ENCODE data around the gene KLK7. TPM values are rescaled to one million over a fixed set of nuclear protein-coding genes. Genes with fewer than 3 reads are reported as not detected.

KLK7 gene
- total RNA-seq, 1 experiment from 2014 or later, result 0.13 TPM

- no peak for DNase-seq (ENCODE audit: low spot score)
These were observed 44.1 kb downstream of the KLK7 start for GRCh38 chr19:50939596-50939995.

- DNase-seq (ENCODE audit: low spot score), result peak; percentile 57
These were observed 50.1 kb downstream of the KLK7 start for GRCh38 chr19:50933640-50934039.

GRCh38 chr19:50932690-50933083, 51.0 kb downstream of the KLK7 start:
- DNase-seq (ENCODE audit: low spot score), result peak; percentile 78

GRCh38 chr19:50932018-50932689, 51.6 kb downstream of the KLK7 start:
- DNase-seq (ENCODE audit: low spot score), result peak; percentile 99

- no peak for DNase-seq (ENCODE audit: low spot score)
These were observed 52.7 kb downstream of the KLK7 start for GRCh38 chr19:50931023-50931422.

GRCh38 chr19:50928831-50929230, 54.9 kb downstream of the KLK7 start:
- peak; percentile 47 for DNase-seq (ENCODE audit: low spot score)

Other genes starting within 250 kb of the KLK7 start
- not detected in 2 replicates for gene GPR32, start 213.5 kb downstream of the KLK7 start, total RNA-seq (2014; rRNA removed; shearing (Covaris generic))
- not detected in 2 replicates for gene ACP4, start 193.5 kb downstream of the KLK7 start, total RNA-seq (2014; rRNA removed; shearing (Covaris generic))
- 3.4 and 4.6 TPM in 2 replicates for gene KLK1, start 160.1 kb downstream of the KLK7 start, total RNA-seq (2014; rRNA removed; shearing (Covaris generic))
- not detected in 2 replicates for gene KLK15, start 150.3 kb downstream of the KLK7 start, total RNA-seq (2014; rRNA removed; shearing (Covaris generic))
- not detected in 2 replicates for gene KLK3, start 129.0 kb downstream of the KLK7 start, total RNA-seq (2014; rRNA removed; shearing (Covaris generic))
- gene KLK2, start 110.5 kb downstream of the KLK7 start, total RNA-seq (2014; rRNA removed; shearing (Covaris generic)), result not detected in 2 replicates
- gene KLK4, start 72.5 kb downstream of the KLK7 start, total RNA-seq (2014; rRNA removed; shearing (Covaris generic)), result 0.38 TPM in 1 of 2 replicates, not detected in the other
- gene KLK5, start 30.9 kb downstream of the KLK7 start, total RNA-seq (2014; rRNA removed; shearing (Covaris generic)), result 0.08 and 0.13 TPM in 2 replicates
- 352 and 367 TPM in 2 replicates for gene KLK6, start 14.3 kb downstream of the KLK7 start, total RNA-seq (2014; rRNA removed; shearing (Covaris generic))
- gene KLK8, start 17.7 kb upstream of the KLK7 start, total RNA-seq (2014; rRNA removed; shearing (Covaris generic)), result 4.2 and 8.7 TPM in 2 replicates
- 154 and 171 TPM in 2 replicates for gene KLK10, start 35.8 kb upstream of the KLK7 start, total RNA-seq (2014; rRNA removed; shearing (Covaris generic))
- 128 and 138 TPM in 2 replicates for gene KLK11, start 42.7 kb upstream of the KLK7 start, total RNA-seq (2014; rRNA removed; shearing (Covaris generic))
- gene KLK12, start 51.1 kb upstream of the KLK7 start, total RNA-seq (2014; rRNA removed; shearing (Covaris generic)), result 7.3 and 9.1 TPM in 2 replicates
- gene KLK13, start 81.2 kb upstream of the KLK7 start, total RNA-seq (2014; rRNA removed; shearing (Covaris generic)), result not detected in 2 replicates
- not detected in 2 replicates for gene KLK14, start 99.0 kb upstream of the KLK7 start, total RNA-seq (2014; rRNA removed; shearing (Covaris generic))
- gene CTU1, start 124.5 kb upstream of the KLK7 start, total RNA-seq (2014; rRNA removed; shearing (Covaris generic)), result 44.5 and 46.9 TPM in 2 replicates
- gene SIGLEC9, start 141.0 kb upstream of the KLK7 start, total RNA-seq (2014; rRNA removed; shearing (Covaris generic)), result not detected in 2 replicates
- not detected in 2 replicates for gene SIGLEC7, start 158.4 kb upstream of the KLK7 start, total RNA-seq (2014; rRNA removed; shearing (Covaris generic))
- gene CD33, start 241.2 kb upstream of the KLK7 start, total RNA-seq (2014; rRNA removed; shearing (Covaris generic)), result not detected in 2 replicates

Measured in HT-29 (cell line).